Fibroblast of the conjunctiva (primary cell): ENCODE measurements around the gene LRRC4.

Experiments
- DNase-seq: peaks from one replicate; pipeline ENCODE4 v3.0.0-alpha.2; 2010; ENCODE audit warnings: low read depth

LRRC4 gene

GRCh38 chr7:128031901-128032604 lies 816 bp upstream of the LRRC4 start:
- DNase-seq = peak; percentile 74

GRCh38 chr7:128030263-128030653 lies 979 bp downstream of the LRRC4 start:
- no peak for DNase-seq

- no peak for DNase-seq
These were observed 1.7 kb downstream of the LRRC4 start for GRCh38 chr7:128029405-128029995.

- no peak for DNase-seq
These were observed 3.7 kb downstream of the LRRC4 start for GRCh38 chr7:128027485-128027980.

- DNase-seq = no peak
These were observed 4.7 kb downstream of the LRRC4 start for GRCh38 chr7:128026551-128026950.

GRCh38 chr7:128025819-128026218 lies 5.4 kb downstream of the LRRC4 start:
- no peak for DNase-seq

- DNase-seq = no peak
These were observed 5.9 kb downstream of the LRRC4 start for GRCh38 chr7:128025380-128025779.

GRCh38 chr7:128024151-128024550 lies 7.1 kb downstream of the LRRC4 start:
- DNase-seq = no peak

- peak; percentile 32 for DNase-seq
These were observed 8.4 kb downstream of the LRRC4 start for GRCh38 chr7:128022631-128023532.

- DNase-seq = no peak
These were observed 9.9 kb downstream of the LRRC4 start for GRCh38 chr7:128021366-128021765.

- DNase-seq = no peak
These were observed 11.1 kb downstream of the LRRC4 start for GRCh38 chr7:128020159-128020558.

GRCh38 chr7:128019288-128019687 lies 11.9 kb downstream of the LRRC4 start:
- DNase-seq = no peak

GRCh38 chr7:128017862-128018845 lies 13.1 kb downstream of the LRRC4 start:
- DNase-seq = no peak

- DNase-seq = no peak
These were observed 13.8 kb downstream of the LRRC4 start for GRCh38 chr7:128017460-128017859.

- no peak for DNase-seq
These were observed 16.4 kb downstream of the LRRC4 start for GRCh38 chr7:128014811-128015210.

- no peak for DNase-seq
These were observed 20.0 kb downstream of the LRRC4 start for GRCh38 chr7:128011131-128011661.

- no peak for DNase-seq
These were observed 20.7 kb downstream of the LRRC4 start for GRCh38 chr7:128010391-128011127.

- no peak for DNase-seq
These were observed 22.5 kb downstream of the LRRC4 start for GRCh38 chr7:128008744-128009143.

GRCh38 chr7:128008141-128008540 lies 23.1 kb downstream of the LRRC4 start:
- DNase-seq = no peak

- DNase-seq = no peak
These were observed 23.9 kb downstream of the LRRC4 start for GRCh38 chr7:128007303-128007680.
